Neural progenitor cell (in vitro differentiated cells): ENCODE results near the gene ZMYND12.

Experiments used
- CTCF ChIP-seq: fragments of 200-600 bp; sonication (generic); IDR thresholded peaks from 2 replicates; pipeline ENCODE4 v1.5.1; 2017; ENCODE audit warnings: antibody characterized with exemption, mild to moderate bottlenecking
- EZH2 ChIP-seq: fragments of 200-600 bp; sonication (generic); IDR thresholded peaks from 2 replicates; pipeline ENCODE4 v1.6.1; 2017; ENCODE audit warnings: antibody characterized with exemption, mild to moderate bottlenecking, moderate library complexity
- EZH2phosphoT487 ChIP-seq: fragments of 200-600 bp; sonication (generic); IDR thresholded peaks from 2 replicates; pipeline ENCODE4 v1.6.1; 2017; ENCODE audit warnings: antibody characterized with exemption

- TF ChIP-seq CTCF, result no peak
- no peak for TF ChIP-seq EZH2
- no peak for TF ChIP-seq EZH2phosphoT487
These were observed 56.3 kb downstream of the ZMYND12 start for GRCh38 chr1:42399315-42400100.
